OCI-LY1 (cell line): Measurements from ENCODE around the gene HRC.

Source experiments
- CTCF ChIP-seq: fragments of 200-600 bp; sonication (generic), shearing (Covaris generic); IDR thresholded peaks from 2 replicates; pipeline ENCODE4 v1.5.1; 2017; ENCODE audit warnings: mild to moderate bottlenecking, antibody characterized with exemption, low read length, moderate library complexity, mixed read lengths
- EZH2 ChIP-seq: fragments of 200-600 bp; sonication (generic), shearing (Covaris generic); IDR thresholded peaks from 2 replicates; pipeline ENCODE4 v1.8.0; 2017; ENCODE audit warnings: borderline replicate concordance, mixed run types, mild to moderate bottlenecking, antibody characterized with exemption, low read length, moderate library complexity, mixed read lengths

GRCh38 chr19:49155820-49156346, 687 bp upstream of the HRC start:
- TF ChIP-seq CTCF (no peak), EZH2 (no peak)
